HEK293 (cell line): ENCODE data around the gene NR3C2.
A peak's percentile ranks its signal among the peaks of the same experiment; 100 is the strongest.

Experiments
- CTCF ChIA-PET: fragments of 350-600 bp; formaldehyde crosslinking; extraction: SDS; loops from one replicate; lab custom pipeline; 2021; ENCODE audit warnings: antibody characterized with exemption; lab: Yijun Ruan, JAX
- POLR2A ChIA-PET: fragments of 300-600 bp; formaldehyde crosslinking; extraction: SDS; loops from one replicate; lab custom pipeline; 2020; ENCODE audit warnings: antibody characterized with exemption, inconsistent platforms; lab: Yijun Ruan, JAX
- H3K27ac ChIP-seq: fragments of 200-500 bp; sonication (Bioruptor generic); 2 replicates; pipeline ENCODE4 v1.5.1; 2014; ENCODE audit warnings: low read depth, low read length, control low read depth, inconsistent platforms; ENCODE audit errors: extremely low read depth
- H3K36me3 ChIP-seq, 2 experiments: fragments of 200-500 bp in 1 of 2; sonication (Bioruptor generic) in 1 of 2; 1 replicate in 1 of 2; 2 replicates in 1 of 2; pipeline ENCODE4 v1.5.1; 2014 to 2017; ENCODE audit warnings: inconsistent platforms in 2 of 2, low read length in 2 of 2; ENCODE audit not compliant: control insufficient read depth in 2 of 2, insufficient read depth in 1 of 2
- H3K4me1 ChIP-seq: fragments of 200-500 bp; sonication (Bioruptor generic); 2 replicates; pipeline ENCODE4 v1.5.1; 2014; ENCODE audit warnings: mild to moderate bottlenecking, low read length, inconsistent platforms; ENCODE audit not compliant: control insufficient read depth, insufficient read depth
- H3K4me3 ChIP-seq: 2 replicates; pipeline ENCODE4 v1.5.1; 2011; ENCODE audit warnings: low read depth, mild to moderate bottlenecking, control low read depth, low read length, moderate library complexity
- H3K9me3 ChIP-seq: fragments of 200-500 bp; sonication (Bioruptor generic); 2 replicates; pipeline ENCODE4 v1.5.1; 2014; ENCODE audit warnings: low read depth, low read length, inconsistent platforms; ENCODE audit not compliant: control insufficient read depth, insufficient read depth
- ATF2 ChIP-seq: fragments of 450-650 bp; formaldehyde crosslinking; IDR thresholded peaks from 2 replicates; pipeline ENCODE4 v1.5.1; 2016; ENCODE audit warnings: missing biosample characterization, missing genetic modification characterization, low read depth
- FEZF1 ChIP-seq: fragments of 450-650 bp; formaldehyde crosslinking; IDR thresholded peaks from 2 replicates; pipeline ENCODE4 v1.5.1; 2016; ENCODE audit warnings: missing biosample characterization, missing genetic modification characterization
- GLI4 ChIP-seq: fragments of 450-650 bp; formaldehyde crosslinking; IDR thresholded peaks from 2 replicates; pipeline ENCODE4 v1.5.1; 2016; ENCODE audit warnings: missing biosample characterization, missing genetic modification characterization
- GLIS1 ChIP-seq: fragments of 450-650 bp; formaldehyde crosslinking; IDR thresholded peaks from 2 replicates; pipeline ENCODE4 v1.5.1; 2016; ENCODE audit warnings: missing biosample characterization, missing genetic modification characterization
- HOXC10 ChIP-seq: sonication (generic); formaldehyde crosslinking; IDR thresholded peaks from 2 replicates; pipeline ENCODE4 v1.8.1; 2023; ENCODE audit warnings: mild to moderate bottlenecking, missing genetic modification reagents
- IKZF3 ChIP-seq: fragments of 450-650 bp; IDR thresholded peaks from 2 replicates; pipeline ENCODE4 v1.5.0; 2018; ENCODE audit warnings: missing biosample characterization, mild to moderate bottlenecking, missing genetic modification characterization, moderate library complexity
- MEIS1 ChIP-seq: sonication (generic); formaldehyde crosslinking; IDR thresholded peaks from 2 replicates; pipeline ENCODE4 v1.8.1; 2022; ENCODE audit warnings: missing genetic modification reagents, mild to moderate bottlenecking, borderline replicate concordance
- PRDM10 ChIP-seq: fragments of 450-650 bp; formaldehyde crosslinking; IDR thresholded peaks from 2 replicates; pipeline ENCODE4 v1.5.1; 2016; ENCODE audit warnings: missing biosample characterization, missing genetic modification characterization
- ZBTB6 ChIP-seq: fragments of 450-650 bp; formaldehyde crosslinking; IDR thresholded peaks from 2 replicates; pipeline ENCODE4 v1.5.1; 2017; ENCODE audit warnings: missing biosample characterization, missing genetic modification characterization
- ZIC2 ChIP-seq: fragments of 450-650 bp; formaldehyde crosslinking; IDR thresholded peaks from 2 replicates; pipeline ENCODE4 v1.5.1; 2016; ENCODE audit warnings: missing biosample characterization, missing genetic modification characterization
- ZNF155 ChIP-seq: fragments of 450-650 bp; formaldehyde crosslinking; IDR thresholded peaks from 2 replicates; pipeline ENCODE4 v1.5.1; 2016; ENCODE audit warnings: missing biosample characterization, missing genetic modification characterization
- ZNF16 ChIP-seq: fragments of 450-650 bp; formaldehyde crosslinking; IDR thresholded peaks from 2 replicates; pipeline ENCODE4 v1.5.1; 2016; ENCODE audit warnings: low read depth, missing biosample characterization, missing genetic modification characterization
- ZNF311 ChIP-seq: fragments of 450-650 bp; formaldehyde crosslinking; IDR thresholded peaks from 2 replicates; pipeline ENCODE4 v1.5.1; 2017; ENCODE audit warnings: missing biosample characterization, missing genetic modification characterization, borderline replicate concordance
- ZNF449 ChIP-seq: fragments of 450-650 bp; formaldehyde crosslinking; IDR thresholded peaks from 2 replicates; pipeline ENCODE4 v1.5.1; 2017; ENCODE audit warnings: missing biosample characterization, mild to moderate bottlenecking, missing genetic modification characterization, moderate library complexity
- ZNF513 ChIP-seq: fragments of 450-650 bp; IDR thresholded peaks from 2 replicates; pipeline ENCODE4 v1.5.1; 2018; ENCODE audit warnings: missing biosample characterization, missing genetic modification characterization
- ZNF596 ChIP-seq: fragments of 450-650 bp; IDR thresholded peaks from 2 replicates; pipeline ENCODE4 v1.5.0; 2018; ENCODE audit warnings: missing biosample characterization, mild to moderate bottlenecking, missing genetic modification characterization, moderate library complexity
- ZNF664 ChIP-seq: fragments of 450-650 bp; formaldehyde crosslinking; IDR thresholded peaks from 2 replicates; pipeline ENCODE4 v1.5.1; 2016; ENCODE audit warnings: missing biosample characterization, missing genetic modification characterization
- ZSCAN23 ChIP-seq: fragments of 450-650 bp; formaldehyde crosslinking; IDR thresholded peaks from 2 replicates; pipeline ENCODE4 v1.5.1; 2016; ENCODE audit warnings: missing biosample characterization, missing genetic modification characterization

NR3C2 gene

GRCh38 chr4:148051403-148051802 lies 390.8 kb downstream of the NR3C2 start:
- Histone ChIP-seq H3K4me1 (peaks cover 25% of the 10 kb centered on the region), H3K36me3 (no peaks in the 10 kb centered on the region), H3K27ac (no peak overlapping the region), H3K4me3 (no peak overlapping the region), H3K9me3 (no peaks in the 10 kb centered on the region)
- CTCF ChIA-PET = no interaction called here
- POLR2A ChIA-PET = no interaction called here
- peak; percentile 63 for TF ChIP-seq ZIC2
- TF ChIP-seq PRDM10 (tag by site-specific recombination) = peak; percentile 63
- no peak for TF ChIP-seq FEZF1
- peak; percentile 54 for TF ChIP-seq GLIS1

- ChIA-PET CTCF (interaction anchor here (0.6 kb wide), 1 partner anchor 9 kb away, joined by 3 read pairs; no protein-coding TSS in a partner anchor), POLR2A (interaction anchor here (0.7 kb wide), 1 partner anchor 114 kb away, joined by 4 read pairs; no protein-coding TSS in a partner anchor)
- Histone ChIP-seq H3K9me3 (no peaks in the 10 kb centered on the region), H3K36me3 (no peaks in the 10 kb centered on the region), H3K27ac (no peak overlapping the region), H3K4me3 (no peak overlapping the region), H3K4me1 (peaks cover 7% of the 10 kb centered on the region)
- no peak for TF ChIP-seq ZNF16
- no peak for TF ChIP-seq ZNF449 (tag by site-specific recombination)
- no peak for TF ChIP-seq ZSCAN23
- no peak for TF ChIP-seq GLIS1
- TF ChIP-seq IKZF3 (tag by site-specific recombination) = no peak
- no peak for TF ChIP-seq ZNF664 (tag by site-specific recombination)
- TF ChIP-seq ZNF513 (tag by site-specific recombination) = no peak
- no peak for TF ChIP-seq ATF2
- no peak for TF ChIP-seq ZBTB6 (tag by site-specific recombination)
- TF ChIP-seq HOXC10 (CRISPR knock-in tag) = no peak
- no peak for TF ChIP-seq ZNF596 (tag by site-specific recombination)
- TF ChIP-seq MEIS1 (CRISPR knock-in tag) = no peak
- TF ChIP-seq ZNF311 = no peak
- no peak for TF ChIP-seq GLI4
- TF ChIP-seq ZNF155 = no peak
These were observed 393.6 kb downstream of the NR3C2 start for GRCh38 chr4:148048598-148048997.
